GM21737 (cell line): ENCODE measurements around the gene LIAS.
"Not testable (repeated sequence)": the region's sequence is repeated elsewhere in the genome, so short reads cannot be mapped to it uniquely, and the experiment has no call there.

Experiments
- ATAC-seq: cut with Tn5 transposase; IDR thresholded peaks from one replicate; pipeline ENCODE4 v1.9.1; 2021; ENCODE audit warnings: mild to moderate bottlenecking, moderate library complexity; ENCODE audit not compliant: unreplicated experiment

The LIAS gene

GRCh38 chr4:39458505-39459300, at the start of gene LIAS, which contains the start of gene RPL9:
Gene LIAS (plus strand): TSS chr4:39459056. CDS start chr4:39459118, 62 bp downstream.
Gene RPL9 (minus strand): TSS chr4:39458922. CDS start chr4:39458439, 483 bp downstream.
- ATAC-seq: peak; percentile 83

DNA sequence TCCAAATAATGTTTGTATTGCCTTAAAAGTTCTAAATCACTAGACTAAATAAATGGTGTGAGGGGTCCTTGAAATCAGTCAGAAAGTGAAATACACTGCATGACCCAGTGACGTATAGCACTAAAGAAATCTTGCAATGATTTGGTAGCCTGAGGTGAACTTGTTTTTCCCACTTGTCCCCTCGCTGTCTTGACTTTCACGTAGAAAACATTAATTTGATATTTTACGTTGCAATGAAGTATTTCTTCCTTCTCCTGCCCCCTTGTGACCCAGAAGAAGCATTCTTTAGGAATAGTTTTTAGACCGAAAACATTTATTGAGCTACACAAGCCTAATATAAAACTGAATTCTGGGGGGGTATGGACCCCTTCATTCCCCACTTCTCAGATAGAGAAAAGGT, 48.4 kb upstream of the LIAS start:
- no peak for ATAC-seq

- not testable (repeated sequence) for ATAC-seq
Measured at GRCh38 chr4:39411561-39411960, 47.3 kb upstream of the LIAS start.

GRCh38 chr4:39415678-39416283, 43.1 kb upstream of the LIAS start:
- ATAC-seq: no peak

DNA sequence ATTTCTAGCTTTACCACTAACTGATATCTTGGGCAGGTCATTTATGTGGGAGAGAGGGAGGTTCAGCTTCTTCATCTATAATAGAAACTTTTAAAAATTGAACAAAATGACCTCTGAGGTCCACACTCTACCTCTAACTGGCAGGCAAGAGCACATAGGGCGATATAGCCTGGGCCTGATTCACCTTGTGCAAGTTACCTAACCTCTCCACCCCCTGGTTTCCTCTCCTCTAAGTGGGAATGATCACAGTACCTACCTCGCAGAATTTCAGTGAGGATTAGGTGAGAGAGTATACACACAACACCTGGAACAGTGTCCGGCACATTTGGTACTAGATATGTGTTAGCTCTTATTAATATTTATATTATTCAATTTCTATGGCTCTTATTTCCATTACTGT, 36.6 kb upstream of the LIAS start:
- ATAC-seq: no peak

DNA sequence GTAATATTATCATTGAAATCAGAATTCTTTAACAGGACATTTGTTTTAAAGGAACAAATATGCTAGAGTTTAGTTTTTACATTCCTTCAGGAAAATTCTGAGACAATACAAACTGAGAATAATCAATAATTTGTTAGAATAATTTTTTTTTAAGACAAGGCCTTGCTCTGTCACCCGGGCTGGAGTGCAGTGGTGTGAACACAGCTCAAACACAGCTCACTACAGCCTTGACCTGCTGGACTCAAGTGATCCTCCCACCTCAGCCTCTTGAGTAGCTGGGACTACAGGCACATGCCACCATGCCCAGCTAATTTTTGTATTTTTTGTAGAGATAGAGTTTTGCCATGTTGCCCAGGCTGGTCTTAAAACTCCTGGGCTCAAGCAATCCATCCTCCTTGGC, 33.6 kb upstream of the LIAS start:
- ATAC-seq: not testable (repeated sequence)

DNA sequence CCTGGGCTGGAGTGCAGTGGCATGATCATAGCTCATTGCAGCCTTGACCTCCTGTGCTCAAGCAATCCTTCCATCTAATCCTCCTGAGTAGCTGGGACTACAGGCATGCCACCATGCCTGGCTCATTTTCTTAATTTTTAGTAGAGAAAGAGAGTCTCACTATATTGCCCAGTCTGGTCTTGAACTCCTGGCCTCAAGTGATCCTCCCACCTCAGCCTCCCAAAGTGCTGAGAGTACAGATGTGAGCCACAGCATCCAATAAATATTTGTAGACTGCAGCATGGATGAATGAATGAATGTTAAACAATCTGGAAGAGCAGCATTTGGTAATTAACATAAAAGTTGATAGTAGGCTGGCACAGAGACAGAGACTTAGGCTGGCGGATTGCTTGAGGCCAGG, 32.1 kb upstream of the LIAS start:
- ATAC-seq: no peak

DNA sequence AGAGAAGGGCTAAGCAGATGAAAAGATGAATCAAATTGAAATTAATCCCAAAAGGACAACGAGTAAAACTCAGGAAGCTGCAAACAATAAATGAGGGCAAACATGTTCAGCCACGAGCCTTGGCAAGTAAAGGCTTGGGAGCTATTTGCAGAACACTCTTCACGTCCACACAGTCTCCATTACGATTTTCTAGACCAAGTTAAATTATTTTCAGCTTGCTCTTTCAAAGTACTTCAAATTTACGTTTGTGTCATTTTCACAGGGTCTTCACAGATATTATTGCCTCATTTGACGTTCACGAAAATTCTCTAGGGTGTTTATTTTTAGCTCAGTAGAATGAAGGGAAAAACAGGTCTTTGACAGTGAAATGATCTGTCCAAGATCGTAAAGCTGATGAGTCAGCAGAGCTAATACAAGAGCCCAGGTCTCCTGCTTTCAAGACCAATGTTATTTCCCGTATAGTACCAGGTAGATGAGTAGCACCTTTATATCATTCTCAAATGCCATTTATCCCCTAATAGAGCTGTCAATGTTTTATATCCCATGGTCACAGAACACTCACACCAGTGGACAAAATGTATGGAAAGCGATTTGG, 31.2 kb upstream of the LIAS start:
- no peak for ATAC-seq

DNA sequence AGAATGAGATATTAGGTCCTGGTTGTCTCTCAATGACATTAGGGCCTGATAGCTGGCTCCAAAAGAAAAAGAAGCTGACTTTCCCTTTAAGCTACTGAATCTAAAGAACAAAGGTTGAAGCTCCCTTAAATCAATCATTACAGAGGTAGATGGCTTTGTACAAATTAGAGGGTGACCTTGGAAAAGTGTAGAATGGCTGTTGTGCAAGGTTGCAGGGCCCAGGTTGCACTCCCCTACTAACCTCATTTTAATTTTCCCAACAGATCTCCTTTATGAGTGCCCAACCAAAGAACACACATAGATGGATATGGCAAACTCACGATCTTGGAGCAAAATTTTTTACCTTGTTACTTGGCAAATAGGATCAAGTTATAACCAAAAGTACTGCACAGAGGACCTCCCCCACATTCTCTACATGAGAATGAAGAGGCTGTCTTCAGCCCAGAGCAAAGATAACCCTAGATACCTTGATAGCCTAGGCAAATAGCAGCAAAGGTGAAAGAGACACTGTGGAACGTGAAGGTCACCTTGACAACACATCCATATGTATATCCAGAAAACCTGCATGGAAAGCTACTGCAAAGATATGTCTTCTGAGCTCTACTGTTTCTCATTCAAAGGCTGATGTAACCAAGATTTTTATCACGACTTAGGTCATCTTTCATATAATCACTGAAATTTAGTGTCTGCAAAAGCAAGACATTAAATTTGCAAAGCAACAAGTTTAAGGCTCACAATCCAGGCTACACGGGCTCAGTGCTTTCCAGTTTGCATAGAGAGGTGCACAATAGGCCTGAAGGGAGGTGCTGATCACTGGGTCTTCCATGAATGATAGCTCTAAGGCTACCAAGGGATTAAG, 29.2 kb upstream of the LIAS start:
- ATAC-seq: no peak

DNA sequence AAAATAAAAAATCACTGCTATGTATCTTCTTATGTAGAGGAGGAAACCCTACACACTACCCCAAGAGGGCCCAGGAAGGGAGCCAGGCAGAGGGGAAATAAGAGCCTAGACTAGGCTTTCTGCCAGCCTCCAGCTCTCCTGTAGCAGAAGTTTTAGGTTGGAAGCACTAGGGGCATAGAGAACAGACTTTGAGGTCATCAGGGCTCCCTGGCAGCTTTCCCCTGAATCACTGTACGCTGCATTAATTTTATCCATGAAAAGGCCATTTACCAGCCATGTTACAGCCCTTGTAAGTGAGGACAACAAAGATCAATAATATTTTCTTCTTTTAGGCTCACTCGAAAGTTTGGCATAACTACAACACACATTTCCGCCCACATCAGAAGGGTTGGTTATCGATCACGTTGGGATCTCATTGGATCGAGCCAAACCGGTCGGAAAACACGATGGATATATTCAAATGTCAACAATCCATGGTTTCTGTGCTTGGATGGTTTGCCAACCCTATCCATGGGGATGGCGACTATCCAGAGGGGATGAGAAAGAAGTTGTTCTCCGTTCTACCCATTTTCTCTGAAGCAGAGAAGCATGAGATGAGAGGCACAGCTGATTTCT, 24.9 kb upstream of the LIAS start:
- no peak for ATAC-seq

- no peak for ATAC-seq
Measured at GRCh38 chr4:39435659-39436563, 22.9 kb upstream of the LIAS start.

- ATAC-seq: no peak
Measured at GRCh38 chr4:39441593-39441992, 17.3 kb upstream of the LIAS start.

GRCh38 chr4:39442998-39443397, 15.9 kb upstream of the LIAS start:
- ATAC-seq: no peak

GRCh38 chr4:39446483-39446841, 12.4 kb upstream of the LIAS start:
- ATAC-seq: no peak

DNA sequence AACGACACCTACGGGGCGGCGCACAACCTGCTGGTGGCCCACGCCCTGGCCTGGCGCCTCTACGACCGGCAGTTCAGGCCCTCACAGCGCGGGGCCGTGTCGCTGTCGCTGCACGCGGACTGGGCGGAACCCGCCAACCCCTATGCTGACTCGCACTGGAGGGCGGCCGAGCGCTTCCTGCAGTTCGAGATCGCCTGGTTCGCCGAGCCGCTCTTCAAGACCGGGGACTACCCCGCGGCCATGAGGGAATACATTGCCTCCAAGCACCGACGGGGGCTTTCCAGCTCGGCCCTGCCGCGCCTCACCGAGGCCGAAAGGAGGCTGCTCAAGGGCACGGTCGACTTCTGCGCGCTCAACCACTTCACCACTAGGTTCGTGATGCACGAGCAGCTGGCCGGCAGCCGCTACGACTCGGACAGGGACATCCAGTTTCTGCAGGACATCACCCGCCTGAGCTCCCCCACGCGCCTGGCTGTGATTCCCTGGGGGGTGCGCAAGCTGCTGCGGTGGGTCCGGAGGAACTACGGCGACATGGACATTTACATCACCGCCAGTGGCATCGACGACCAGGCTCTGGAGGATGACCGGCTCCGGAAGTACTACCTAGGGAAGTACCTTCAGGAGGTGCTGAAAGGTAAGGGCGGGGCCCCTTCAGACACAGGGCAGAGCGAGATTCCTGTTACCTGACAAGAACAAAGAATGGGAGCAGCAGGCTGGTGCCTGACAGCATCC, 11.8 kb upstream of the LIAS start:
- ATAC-seq: peak; percentile 78

- no peak for ATAC-seq
Measured at GRCh38 chr4:39450618-39451017, 8.2 kb upstream of the LIAS start.

GRCh38 chr4:39451423-39452023, 7.3 kb upstream of the LIAS start:
- no peak for ATAC-seq

DNA sequence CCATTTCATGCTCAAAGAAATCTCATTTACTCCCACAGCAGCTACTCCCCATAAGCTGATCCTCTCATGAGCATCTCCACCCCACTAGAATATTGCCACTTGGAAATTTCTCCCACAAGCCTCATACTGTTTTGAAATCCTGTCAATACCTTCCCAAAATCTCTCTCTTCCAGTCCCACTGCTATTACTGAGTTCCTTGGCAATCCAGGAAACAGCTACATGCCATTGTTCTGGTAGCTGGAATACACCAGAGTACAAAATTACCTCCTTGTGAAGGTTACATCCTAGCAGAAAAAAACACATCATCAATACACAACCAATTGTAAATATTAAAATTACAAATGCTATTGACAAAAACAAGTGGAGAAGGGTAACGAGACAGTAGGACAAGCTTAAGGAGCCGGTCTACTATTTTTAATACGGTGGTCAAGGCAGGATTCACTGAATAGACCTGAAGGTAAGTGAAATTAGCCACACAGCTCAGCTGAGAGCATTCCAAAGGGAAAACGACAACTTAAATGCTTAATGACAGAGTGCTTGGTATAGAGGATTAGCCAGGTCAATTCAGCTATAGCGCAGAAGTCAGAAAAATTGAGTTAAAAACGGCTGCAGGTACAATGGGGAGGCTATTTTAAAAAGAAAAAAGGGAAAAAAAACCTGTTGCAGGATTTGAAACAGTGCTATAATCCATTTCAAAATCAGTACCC, 6.5 kb upstream of the LIAS start:
- no peak for ATAC-seq
